ENCODE results near the gene ARHGAP32. TPM values are rescaled to one million over a fixed set of nuclear protein-coding genes. Genes with fewer than 3 reads are reported as not detected.

Gene ARHGAP32
- total and polyA plus RNA-seq, 9 donors, result 5.9 to 34.8 (median 28.4) TPM

- TF ChIP-seq POLR2A (IDR thresholded peaks at IDR 0.05) (no peak), EP300 (IDR thresholded peaks at IDR 0.05) (no peak), CTCF (IDR thresholded peaks at IDR 0.05) (no peak)
- H3K9me3 ChIP-seq, result no peaks in the 10 kb centered on the region
- no peak overlapping the region for H3K4me3 ChIP-seq
- H3K27me3 ChIP-seq, result no peaks in the 10 kb centered on the region
- WGBS, 3 donors, result 25 to 39% (median 30%) methylated on average over 5 of the region's 5 CpGs
- no peak overlapping the region for H3K27ac ChIP-seq
- intact Hi-C loops (cut with DNase I), result no loop called here
- no peaks in the 10 kb centered on the region for H3K4me1 ChIP-seq (ENCODE audit: insufficient read depth)
- no peaks in the 10 kb centered on the region for H3K36me3 ChIP-seq
- no peak for DNase-seq
Observed at GRCh38 chr11:128917144-128917724, 274.9 kb downstream of the ARHGAP32 start.

- TF ChIP-seq EP300 (IDR thresholded peaks at IDR 0.05), result no peak
- no peak for TF ChIP-seq CTCF (IDR thresholded peaks at IDR 0.05)
- TF ChIP-seq POLR2A (IDR thresholded peaks at IDR 0.05), result no peak
- 89 to 95% (median 94%) methylated on average over 2 of the region's 2 CpGs for WGBS, 3 donors
- no peaks in the 10 kb centered on the region for H3K9me3 ChIP-seq
- no peaks in the 10 kb centered on the region for H3K36me3 ChIP-seq
- H3K4me3 ChIP-seq, result no peak overlapping the region
- no peaks in the 10 kb centered on the region for H3K4me1 ChIP-seq (ENCODE audit: insufficient read depth)
- no peak overlapping the region for H3K27ac ChIP-seq
- H3K27me3 ChIP-seq, result no peaks in the 10 kb centered on the region
- intact Hi-C loops (cut with DNase I), result no loop called here
- DNase-seq, result no peak
Observed at GRCh38 chr11:128916681-128917080, 275.4 kb downstream of the ARHGAP32 start.

GRCh38 chr11:128916037-128916572 is 276.0 kb downstream of the ARHGAP32 start:
- no peak for DNase-seq
- no peaks in the 10 kb centered on the region for H3K9me3 ChIP-seq
- H3K27me3 ChIP-seq, result no peaks in the 10 kb centered on the region
- TF ChIP-seq EP300 (IDR thresholded peaks at IDR 0.05), result no peak
- no peak for TF ChIP-seq CTCF (IDR thresholded peaks at IDR 0.05)
- no peak for TF ChIP-seq POLR2A (IDR thresholded peaks at IDR 0.05)
- no peaks in the 10 kb centered on the region for H3K4me1 ChIP-seq (ENCODE audit: insufficient read depth)
- H3K36me3 ChIP-seq, result no peaks in the 10 kb centered on the region
- H3K4me3 ChIP-seq, result no peak overlapping the region
- H3K27ac ChIP-seq, result no peak overlapping the region
- 65 to 82% (median 74%) methylated on average over 3 of the region's 3 CpGs for WGBS, 3 donors
- intact Hi-C loops (cut with DNase I), result no loop called here

GRCh38 chr11:128915149-128915521 is 277.0 kb downstream of the ARHGAP32 start:
- no peak overlapping the region for H3K4me3 ChIP-seq
- intact Hi-C loops (cut with DNase I), result no loop called here
- no peaks in the 10 kb centered on the region for H3K9me3 ChIP-seq
- no peaks in the 10 kb centered on the region for H3K36me3 ChIP-seq
- no peak for TF ChIP-seq POLR2A (IDR thresholded peaks at IDR 0.05)
- TF ChIP-seq EP300 (IDR thresholded peaks at IDR 0.05), result no peak
- no peak for TF ChIP-seq CTCF (IDR thresholded peaks at IDR 0.05)
- no peak for DNase-seq
- H3K27me3 ChIP-seq, result no peaks in the 10 kb centered on the region
- no peak overlapping the region for H3K27ac ChIP-seq
- 48 to 60% (median 51%) methylated on average over 6 of the region's 6 CpGs for WGBS, 3 donors
- H3K4me1 ChIP-seq (ENCODE audit: insufficient read depth), result no peaks in the 10 kb centered on the region

Small RNA genes lying within 50 kb of the gene (small RNA-seq; reads per million reads assigned to genes)
- not detected for gene RF00019
- gene RNU6-874P, result not detected
- gene RNU6-876P, result not detected

Other genes with a start within 250 kb of the ARHGAP32 start
- 1 to 10 TPM in 1 of 7 donors, under 1 TPM in 2, not detected in 4; 0.26 to 1.5 (median 0.37) TPM for gene TP53AIP1, start 249.5 kb downstream of the ARHGAP32 start, total RNA-seq
- under 1 TPM in 1 of 2 donors, not detected in 1; 0.02 TPM for gene TP53AIP1, start 249.5 kb downstream of the ARHGAP32 start, polyA plus RNA-seq
- 1 to 10 TPM in 1 of 7 donors, under 1 TPM in 3, not detected in 3; 0.17 to 6.2 (median 0.52) TPM for gene BARX2, start 183.5 kb upstream of the ARHGAP32 start, total RNA-seq
- under 1 TPM in 1 of 2 donors, not detected in 1; 0.06 TPM for gene BARX2, start 183.5 kb upstream of the ARHGAP32 start, polyA plus RNA-seq